GM12878 (cell line): ENCODE measurements around the gene HNRNPH1. TPM values are rescaled to one million over a fixed set of nuclear protein-coding genes. Genes with fewer than 3 reads are reported as not detected.

Experiments
- ATAC-seq: fragments of 200-7000 bp; cut with Tn5 transposase; 3 replicates; pipeline ENCODE4 v1.9.1; 2020; ENCODE audit warnings: mild to moderate bottlenecking, moderate library complexity
- BruUV-seq: library from RNA; stranded (reverse); fragments of 400-500 nt; replicated peaks from 2 replicates; lab custom pipeline; 2021; lab: Mats Ljungman, UMichigan
- CTCF ChIA-PET: fragments of 300-600 bp; sonication (Branson Sonifier 250); formaldehyde crosslinking; extraction: SDS; loops from one replicate; lab custom pipeline; 2021; ENCODE audit warnings: inconsistent platforms; lab: Yijun Ruan, JAX
- POLR2A ChIA-PET: fragments of 350-600 bp; formaldehyde crosslinking; extraction: SDS; loops from one replicate; lab custom pipeline; 2021; ENCODE audit warnings: inconsistent platforms; lab: Charles Lee
- RAD21 ChIA-PET: fragments of 300-600 bp; sonication (Branson Sonifier 250); formaldehyde crosslinking; loops from one replicate; lab custom pipeline; 2023; ENCODE audit warnings: antibody characterized with exemption; ENCODE audit not compliant: unreplicated experiment; lab: Charles Lee
- SMC1A ChIA-PET: fragments of 300-600 bp; sonication (Branson Sonifier 250); formaldehyde crosslinking; loops from one replicate; lab custom pipeline; 2023; ENCODE audit not compliant: unreplicated experiment, uncharacterized antibody; lab: Charles Lee
- DNase-seq: peaks from one replicate; pipeline ENCODE4 v3.0.0-alpha.2; 2011; ENCODE audit warnings: low read depth, low spot score
- FAIRE-seq: peaks from 3 replicates; lab custom pipeline; 2011; peaks lifted over from hg19 to GRCh38; lab: Jason Lieb, UNC
- H2AFZ ChIP-seq: 2 replicates; pipeline ENCODE4 v1.6.0; 2011; ENCODE audit warnings: low read depth, low read length, control low read depth; ENCODE audit not compliant: control insufficient read depth
- H3K27ac ChIP-seq: 2 replicates; pipeline ENCODE4 v1.5.1; 2011; ENCODE audit warnings: control low read depth; ENCODE audit not compliant: control insufficient read depth, insufficient read depth
- H3K27me3 ChIP-seq, 2 experiments: replicated peaks in 1 of 2; 2 replicates each; pipeline versions ENCODE4 v1.6.0 to v1.6.1; 2011; ENCODE audit warnings: low read length in 1 of 2; ENCODE audit not compliant: control insufficient read depth in 2 of 2, insufficient read depth in 2 of 2
- H3K36me3 ChIP-seq, 2 experiments: 2 replicates each; pipeline ENCODE4 v1.5.1; 2011; ENCODE audit warnings: low read length in 1 of 2; ENCODE audit not compliant: control insufficient read depth in 2 of 2, insufficient read depth in 2 of 2
- H3K4me1 ChIP-seq: 2 replicates; pipeline ENCODE4 v1.6.1; 2011; ENCODE audit warnings: mild to moderate bottlenecking, low read length, moderate library complexity, mixed read lengths; ENCODE audit not compliant: control insufficient read depth, insufficient read depth
- H3K4me2 ChIP-seq: 2 replicates; pipeline ENCODE4 v1.6.0; 2011; ENCODE audit warnings: control low read depth; ENCODE audit not compliant: control insufficient read depth, insufficient read depth
- H3K4me3 ChIP-seq: fragments of 200-600 bp; sonication (generic); 2 replicates; pipeline ENCODE4 v1.5.1; 2016
- H3K79me2 ChIP-seq: 2 replicates; pipeline ENCODE4 v1.6.0; 2011; ENCODE audit warnings: low read length; ENCODE audit not compliant: control insufficient read depth, insufficient read depth
- H3K9ac ChIP-seq: 2 replicates; pipeline ENCODE4 v1.8.0; 2011; ENCODE audit warnings: low read length, control low read depth, mixed read lengths; ENCODE audit not compliant: control insufficient read depth, insufficient read depth
- H3K9me3 ChIP-seq: replicated peaks from 3 replicates; pipeline ENCODE4 v1.5.1; 2011; ENCODE audit warnings: mild to moderate bottlenecking, low read length; ENCODE audit not compliant: control insufficient read depth, insufficient read depth
- H4K20me1 ChIP-seq: 2 replicates; pipeline ENCODE4 v1.6.0; 2011; ENCODE audit not compliant: control insufficient read depth, insufficient read depth
- CBX5 ChIP-seq: sonication (generic); IDR thresholded peaks from 2 replicates; pipeline ENCODE4 v1.6.1; 2016; ENCODE audit warnings: low read depth, moderate library complexity, mild to moderate bottlenecking, inconsistent platforms
- HDAC6 ChIP-seq: fragments of 200-600 bp; sonication (generic); IDR thresholded peaks from one replicate; pipeline ENCODE4 v1.8.0; 2017; ENCODE audit warnings: antibody characterized with exemption; ENCODE audit not compliant: unreplicated experiment
- IRF4 ChIP-seq: IDR thresholded peaks from 2 replicates; pipeline ENCODE4 v1.6.1; 2011; ENCODE audit warnings: low read depth, low read length
- JUND ChIP-seq: IDR thresholded peaks from 2 replicates; pipeline ENCODE4 v1.6.1; 2012; ENCODE audit warnings: low read depth, mild to moderate bottlenecking, low read length, improper control_type of control experiment, moderate library complexity
- KDM1A ChIP-seq: fragments of 200-600 bp; sonication (generic); IDR thresholded peaks from 2 replicates; pipeline ENCODE4 v1.6.1; 2016; ENCODE audit warnings: borderline replicate concordance
- NFXL1 ChIP-seq: fragments of 450-650 bp; IDR thresholded peaks from 2 replicates; pipeline ENCODE4 v1.6.1; 2017; ENCODE audit warnings: antibody characterized with exemption, mild to moderate bottlenecking, borderline replicate concordance
- NFYA ChIP-seq: IDR thresholded peaks from 2 replicates; pipeline ENCODE4 v1.6.1; 2011; ENCODE audit warnings: low read depth, mild to moderate bottlenecking, low read length, improper control_type of control experiment, borderline replicate concordance
- RB1 ChIP-seq: fragments of 450-650 bp; formaldehyde crosslinking; IDR thresholded peaks from 2 replicates; pipeline ENCODE4 v1.6.1; 2017; ENCODE audit warnings: mild to moderate bottlenecking, borderline replicate concordance
- SMAD1 ChIP-seq: fragments of 450-650 bp; IDR thresholded peaks from 2 replicates; pipeline ENCODE4 v1.6.1; 2018; ENCODE audit warnings: mild to moderate bottlenecking, low read depth; ENCODE audit not compliant: partially characterized antibody
- SMAD5 ChIP-seq: IDR thresholded peaks from 2 replicates; pipeline ENCODE4 v1.6.1; 2016; ENCODE audit warnings: antibody characterized with exemption, low read depth
- SMARCA5 ChIP-seq: fragments of 450-650 bp; IDR thresholded peaks from 2 replicates; pipeline ENCODE4 v1.6.1; 2017; ENCODE audit warnings: mild to moderate bottlenecking
- SPI1 ChIP-seq: IDR thresholded peaks from 2 replicates; pipeline ENCODE4 v1.6.1; 2011; ENCODE audit warnings: low read depth, mild to moderate bottlenecking, low read length, moderate library complexity, borderline replicate concordance; ENCODE audit not compliant: insufficient read depth
- YY1 ChIP-seq: IDR thresholded peaks from 2 replicates; pipeline ENCODE4 v1.6.1; 2011; ENCODE audit warnings: low read depth, mild to moderate bottlenecking, low read length
- WGBS: methylation state at CpG from one replicate; pipeline ENCODE4 v1.1.6; 2016; ENCODE audit warnings: low lambda C conversion rate; ENCODE audit not compliant: insufficient replicate concordance, insufficient coverage; ENCODE audit errors: missing lambda C conversion rate; 5-methylcytosine and 5-hydroxymethylcytosine counted together
- in situ Hi-C: fragments of 300-500 bp; cut with MboI; formaldehyde crosslinking; loops from 9 replicates; pipeline ENCODE4 v1.14.3; 2018; ENCODE audit warnings: mixed read lengths
- intact Hi-C: fragments of 100-400 bp; cut with micrococcal nuclease; formaldehyde crosslinking; loops from one replicate; pipeline ENCODE4 v1.14.2; 2022; ENCODE audit not compliant: unreplicated experiment
- polyA plus RNA-seq, 11 experiments: library from polyadenylated mRNA; depleted of rRNA in 4 of 11; unstranded in 6 of 11; stranded (reverse) in 5 of 11; fragments of >200 nt; fragmentation: Nextera tagmentation in 4 of 11; fragmentation: Illumina TruSeq in 1 of 11; extraction: Ambion mirVana in 4 of 11; extraction: Trizol in 1 of 11; gene quantifications; 1 replicate in 1 of 11; 2 replicates in 10 of 11; pipeline versions ENCODE4 v1.2.1 to v1.2.3, GENCODE V29; 2011 to 2016; ENCODE audit warnings: inconsistent platforms in 2 of 11, missing spikeins in 2 of 11, low read depth in 1 of 11
- total RNA-seq, 4 experiments: library from RNA; depleted of rRNA in 3 of 4; stranded (reverse); fragments of >200 nt in 3 of 4; fragmentation: Illumina TruSeq in 1 of 4; extraction: Trizol in 1 of 4; gene quantifications; 2 replicates each; pipeline versions ENCODE4 v1.2.1 to v1.2.3, GENCODE V29; 2013 to 2021
- TF ChIP-seq, protein P1 (sequence below): fragments of 450-650 bp; formaldehyde crosslinking; IDR thresholded peaks from 2 replicates; pipeline ENCODE4 v1.5.0; 2022; ENCODE audit warnings: mild to moderate bottlenecking, missing genetic modification characterization
- TF ChIP-seq, protein P2 (sequence below): fragments of 450-650 bp; IDR thresholded peaks from 2 replicates; pipeline ENCODE4 v1.6.1; 2017; ENCODE audit warnings: low read depth, mild to moderate bottlenecking, moderate library complexity
- TF ChIP-seq, protein P3 (sequence below): IDR thresholded peaks from 2 replicates; pipeline ENCODE4 v1.6.1; 2011; ENCODE audit warnings: borderline replicate concordance, low read depth, mild to moderate bottlenecking, moderate library complexity, low read length; ENCODE audit not compliant: insufficient read depth, poor library complexity, severe bottlenecking

HNRNPH1 gene
- total and polyA plus RNA-seq, 10 of the 15 experiments (the other 5 are each of a cell fraction or from before 2014, with no cell fraction given) = 184 to 780 (median 690) TPM

DNA sequence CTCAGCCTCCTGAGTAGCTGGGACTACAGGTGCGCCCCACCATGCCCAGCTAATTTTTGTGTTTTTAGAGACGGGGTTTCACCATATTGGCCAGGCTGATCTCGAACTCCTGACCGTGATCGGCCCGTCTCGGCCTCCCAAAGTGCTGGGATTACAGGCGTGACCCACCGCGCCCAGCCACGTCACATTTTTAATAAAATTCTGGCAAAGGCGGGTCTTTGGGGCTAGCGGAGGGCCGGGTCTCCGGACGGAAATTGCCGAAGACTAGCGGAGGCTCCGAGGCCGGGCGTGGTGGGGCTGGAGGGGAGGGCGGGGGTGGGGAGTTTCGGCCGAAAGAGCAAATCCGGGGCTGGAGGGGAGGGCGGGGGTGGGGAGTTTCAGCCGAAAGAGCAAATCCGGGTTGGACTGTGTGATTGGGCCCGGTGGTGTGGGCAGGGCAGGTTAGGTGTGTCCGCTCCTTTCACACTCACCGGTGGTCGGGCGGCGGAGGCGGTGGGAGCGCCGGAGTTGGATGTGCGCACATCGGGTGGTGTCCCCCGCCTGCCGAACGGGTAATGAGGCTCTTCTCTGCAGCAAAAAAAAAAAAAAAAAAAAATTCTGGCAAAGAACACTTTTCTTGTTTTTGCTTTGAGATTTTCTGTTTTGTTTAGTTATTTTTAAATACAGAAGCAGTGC lies 46.0 kb downstream of the HNRNPH1 start:
- ChIA-PET SMC1A (no interaction called here), RAD21 (no interaction called here), CTCF (no interaction called here)
- Histone ChIP-seq H3K27ac (no peak overlapping the region), H3K4me1 (no peaks in the 10 kb centered on the region), H2AFZ (no peak overlapping the region), H3K4me2 (no peak overlapping the region), H3K27me3 (no peaks in the 10 kb centered on the region), H3K9ac (no peak overlapping the region), H3K36me3 (peaks cover 2 to 10% of the 10 kb centered on the region in 2 experiments; a peak in 3 of 4 replicates)
- BruUV-seq = no TSS peak
- in situ Hi-C loops = no loop called here
- no peak for FAIRE-seq
- 98% methylated on average over 29 of the region's 42 CpGs for WGBS
- TF ChIP-seq CBX5 (no peak), NFXL1 (no peak), RB1 (no peak), KDM1A (no peak), SMARCA5 (no peak), NFYA (no peak), IRF4 (no peak), JUND (no peak), SPI1 (no peak), YY1 (no peak), SMAD1 (no peak), SMAD5 (no peak), HDAC6 (no peak)
- TF ChIP-seq, protein P1, sequence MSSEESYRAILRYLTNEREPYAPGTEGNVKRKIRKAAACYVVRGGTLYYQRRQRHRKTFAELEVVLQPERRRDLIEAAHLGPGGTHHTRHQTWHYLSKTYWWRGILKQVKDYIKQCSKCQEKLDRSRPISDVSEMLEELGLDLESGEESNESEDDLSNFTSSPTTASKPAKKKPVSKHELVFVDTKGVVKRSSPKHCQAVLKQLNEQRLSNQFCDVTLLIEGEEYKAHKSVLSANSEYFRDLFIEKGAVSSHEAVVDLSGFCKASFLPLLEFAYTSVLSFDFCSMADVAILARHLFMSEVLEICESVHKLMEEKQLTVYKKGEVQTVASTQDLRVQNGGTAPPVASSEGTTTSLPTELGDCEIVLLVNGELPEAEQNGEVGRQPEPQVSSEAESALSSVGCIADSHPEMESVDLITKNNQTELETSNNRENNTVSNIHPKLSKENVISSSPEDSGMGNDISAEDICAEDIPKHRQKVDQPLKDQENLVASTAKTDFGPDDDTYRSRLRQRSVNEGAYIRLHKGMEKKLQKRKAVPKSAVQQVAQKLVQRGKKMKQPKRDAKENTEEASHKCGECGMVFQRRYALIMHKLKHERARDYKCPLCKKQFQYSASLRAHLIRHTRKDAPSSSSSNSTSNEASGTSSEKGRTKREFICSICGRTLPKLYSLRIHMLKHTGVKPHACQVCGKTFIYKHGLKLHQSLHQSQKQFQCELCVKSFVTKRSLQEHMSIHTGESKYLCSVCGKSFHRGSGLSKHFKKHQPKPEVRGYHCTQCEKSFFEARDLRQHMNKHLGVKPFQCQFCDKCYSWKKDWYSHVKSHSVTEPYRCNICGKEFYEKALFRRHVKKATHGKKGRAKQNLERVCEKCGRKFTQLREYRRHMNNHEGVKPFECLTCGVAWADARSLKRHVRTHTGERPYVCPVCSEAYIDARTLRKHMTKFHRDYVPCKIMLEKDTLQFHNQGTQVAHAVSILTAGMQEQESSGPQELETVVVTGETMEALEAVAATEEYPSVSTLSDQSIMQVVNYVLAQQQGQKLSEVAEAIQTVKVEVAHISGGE (CRISPR knock-in tag) = no peak
- TF ChIP-seq, protein P2, sequence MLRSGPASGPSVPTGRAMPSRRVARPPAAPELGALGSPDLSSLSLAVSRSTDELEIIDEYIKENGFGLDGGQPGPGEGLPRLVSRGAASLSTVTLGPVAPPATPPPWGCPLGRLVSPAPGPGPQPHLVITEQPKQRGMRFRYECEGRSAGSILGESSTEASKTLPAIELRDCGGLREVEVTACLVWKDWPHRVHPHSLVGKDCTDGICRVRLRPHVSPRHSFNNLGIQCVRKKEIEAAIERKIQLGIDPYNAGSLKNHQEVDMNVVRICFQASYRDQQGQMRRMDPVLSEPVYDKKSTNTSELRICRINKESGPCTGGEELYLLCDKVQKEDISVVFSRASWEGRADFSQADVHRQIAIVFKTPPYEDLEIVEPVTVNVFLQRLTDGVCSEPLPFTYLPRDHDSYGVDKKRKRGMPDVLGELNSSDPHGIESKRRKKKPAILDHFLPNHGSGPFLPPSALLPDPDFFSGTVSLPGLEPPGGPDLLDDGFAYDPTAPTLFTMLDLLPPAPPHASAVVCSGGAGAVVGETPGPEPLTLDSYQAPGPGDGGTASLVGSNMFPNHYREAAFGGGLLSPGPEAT = no peak
- TF ChIP-seq, protein P3, sequence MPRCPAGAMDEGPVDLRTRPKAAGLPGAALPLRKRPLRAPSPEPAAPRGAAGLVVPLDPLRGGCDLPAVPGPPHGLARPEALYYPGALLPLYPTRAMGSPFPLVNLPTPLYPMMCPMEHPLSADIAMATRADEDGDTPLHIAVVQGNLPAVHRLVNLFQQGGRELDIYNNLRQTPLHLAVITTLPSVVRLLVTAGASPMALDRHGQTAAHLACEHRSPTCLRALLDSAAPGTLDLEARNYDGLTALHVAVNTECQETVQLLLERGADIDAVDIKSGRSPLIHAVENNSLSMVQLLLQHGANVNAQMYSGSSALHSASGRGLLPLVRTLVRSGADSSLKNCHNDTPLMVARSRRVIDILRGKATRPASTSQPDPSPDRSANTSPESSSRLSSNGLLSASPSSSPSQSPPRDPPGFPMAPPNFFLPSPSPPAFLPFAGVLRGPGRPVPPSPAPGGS = no peak
- TF ChIP-seq, all 136 proteins: peak for 0
- DNase-seq = no peak
- POLR2A ChIA-PET = no interaction called here
- intact Hi-C loops = no loop called here
- no peaks in the 10 kb centered on the region for H4K20me1 ChIP-seq
- H3K79me2 ChIP-seq = no peaks in the 10 kb centered on the region
- H3K9me3 ChIP-seq = no peaks in the 10 kb centered on the region
- no peak for ATAC-seq
- no peak overlapping the region for H3K4me3 ChIP-seq
